ENCODE data around the gene PRKG2.

- TF ChIP-seq CTCF (IDR thresholded peaks at IDR 0.05) (no peak), POLR2A (IDR thresholded peaks at IDR 0.05) (no peak), POLR2AphosphoS5 (IDR thresholded peaks at IDR 0.05) (no peak)
Observed at GRCh38 chr4:81237791-81238190, 22.8 kb upstream of the PRKG2 start.
